Left renal cortex interstitium (tissue), 4 donors: Measurements from ENCODE around the gene ATRX. TPM values are rescaled to one million over a fixed set of nuclear protein-coding genes. Genes with fewer than 3 reads are reported as not detected.
"Not testable (repeated sequence)": the region's sequence is repeated elsewhere in the genome, so short reads cannot be mapped to it uniquely, and the experiment has no call there.

Experiments
- DNase-seq, 4 donors: peaks; one replicate each; pipeline ENCODE4 v3.0.0-alpha.2; 2013; ENCODE audit warnings: low read depth in 4 of 4, low spot score in 2 of 4, missing footprints in 1 of 4
- polyA plus RNA-seq, 4 donors: library from polyadenylated mRNA; unstranded; fragments of 120-200 nt; gene quantifications; one replicate each; pipeline ENCODE4 v1.2.1, GENCODE V29; 2013; ENCODE audit not compliant: insufficient read length in 4 of 4

Gene ATRX
- polyA plus RNA-seq, 4 donors = 63.7 to 97.1 (median 85.4) TPM

- no peak for DNase-seq
Observed at GRCh38 chrX:77510007-77510406, 276.0 kb downstream of the ATRX start.

GRCh38 chrX:77505227-77505626, 280.8 kb downstream of the ATRX start:
- DNase-seq = no peak

- DNase-seq = no peak
Observed at GRCh38 chrX:77502951-77503525, 283.0 kb downstream of the ATRX start.

- not testable (repeated sequence) for DNase-seq
Observed at GRCh38 chrX:77500164-77500563, 285.9 kb downstream of the ATRX start.

- no peak for DNase-seq
Observed at GRCh38 chrX:77493677-77494553, 292.1 kb downstream of the ATRX start.

GRCh38 chrX:77484045-77484444, 302.0 kb downstream of the ATRX start:
- DNase-seq = no peak

- no peak for DNase-seq
Observed at GRCh38 chrX:77455437-77455836, 330.6 kb downstream of the ATRX start.

Other genes with a start within 250 kb of the ATRX start
- 10 to 100 TPM; 76.9 to 93.3 (median 90.2) TPM for gene MAGT1, start 109.2 kb upstream of the ATRX start, polyA plus RNA-seq
- 100 to 1,000 TPM; 264 to 428 (median 292) TPM for gene COX7B, start 113.3 kb upstream of the ATRX start, polyA plus RNA-seq
- 10 to 100 TPM; 14.3 to 18.5 (median 15.0) TPM for gene ATP7A, start 124.5 kb upstream of the ATRX start, polyA plus RNA-seq
- gene PGAM4, start 183.4 kb upstream of the ATRX start, polyA plus RNA-seq = under 1 TPM in 2 of 4 donors, not detected in 2; 0.52 TPM